Measurements from ENCODE around the gene KRR1.
"Not testable (repeated sequence)": the region's sequence is repeated elsewhere in the genome, so short reads cannot be mapped to it uniquely, and the experiment has no call there.

Gene KRR1

DNA sequence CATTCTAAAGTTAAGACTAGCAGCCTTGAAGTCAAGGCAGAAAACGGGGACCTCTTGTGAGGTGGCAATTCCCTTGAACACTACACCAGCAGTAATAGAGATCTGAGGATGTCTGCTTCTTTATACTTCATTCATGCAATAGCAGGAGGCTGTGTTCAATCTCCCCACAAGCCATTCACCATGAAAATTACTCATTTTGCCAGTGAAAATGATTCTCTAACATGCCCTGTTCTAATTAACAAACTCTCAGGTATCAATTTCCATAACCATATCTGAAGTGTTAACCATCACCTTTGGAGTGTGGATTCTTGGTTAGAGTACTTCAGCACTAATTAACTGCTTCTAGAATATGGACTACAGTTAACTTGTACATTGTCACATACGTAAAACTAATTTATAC is 34.3 kb downstream of the KRR1 start:
- no peak for DNase-seq (ENCODE audit: low read depth)

- DNase-seq (ENCODE audit: low read depth): no peak
Observed at GRCh38 chr12:75476071-75476470, 35.3 kb downstream of the KRR1 start.

GRCh38 chr12:75474116-75474515 is 37.3 kb downstream of the KRR1 start:
- DNase-seq (ENCODE audit: low read depth): no peak

DNA sequence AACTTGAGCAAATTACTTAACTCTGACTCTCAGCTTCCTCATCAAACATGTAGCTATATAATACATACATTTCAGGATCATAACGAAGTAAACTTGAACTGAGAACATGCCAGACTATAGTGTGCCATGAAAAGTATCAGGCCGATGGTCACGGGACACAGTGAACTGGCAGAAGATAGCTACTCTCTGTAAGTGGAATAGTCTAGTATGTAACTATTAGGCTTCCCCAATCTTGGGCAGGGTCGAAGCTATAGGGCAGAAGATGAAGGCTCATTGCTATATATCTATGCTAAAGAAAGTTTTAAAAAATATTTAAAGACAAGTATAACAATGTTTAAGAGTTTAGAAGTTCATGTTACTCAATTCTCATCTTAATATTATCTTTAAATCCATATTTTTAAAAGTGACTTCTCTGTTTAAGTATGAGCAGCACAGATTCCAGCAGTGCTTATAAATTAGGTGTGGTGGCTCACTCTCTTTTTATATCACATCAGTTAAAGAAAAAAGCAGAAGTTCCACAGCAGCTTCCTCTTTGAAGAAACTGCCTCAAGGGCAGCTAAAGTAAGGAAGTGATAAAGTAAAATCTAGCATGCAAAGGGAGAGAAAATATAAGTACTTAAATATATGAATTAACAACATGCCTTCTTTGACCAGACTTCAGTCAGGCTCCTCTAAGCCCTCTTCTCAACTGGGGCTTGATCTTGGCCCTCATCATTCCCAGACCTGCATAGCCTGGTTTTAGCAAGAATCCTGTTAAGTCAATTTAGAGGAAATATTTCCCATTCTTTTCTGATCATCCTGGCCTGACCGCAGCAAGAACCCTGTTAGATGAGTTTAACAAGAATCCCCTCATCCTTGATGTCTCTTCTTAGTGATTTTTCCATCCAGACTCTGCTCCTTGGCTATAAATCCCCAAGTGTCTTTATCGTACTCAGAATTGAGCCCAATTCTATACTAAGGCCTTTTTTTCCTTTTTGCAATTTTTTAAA is 39.2 kb downstream of the KRR1 start:
- no peak for DNase-seq (ENCODE audit: low read depth)

- no peak for DNase-seq (ENCODE audit: low read depth)
Observed at GRCh38 chr12:75460204-75460603, 51.2 kb downstream of the KRR1 start.

DNA sequence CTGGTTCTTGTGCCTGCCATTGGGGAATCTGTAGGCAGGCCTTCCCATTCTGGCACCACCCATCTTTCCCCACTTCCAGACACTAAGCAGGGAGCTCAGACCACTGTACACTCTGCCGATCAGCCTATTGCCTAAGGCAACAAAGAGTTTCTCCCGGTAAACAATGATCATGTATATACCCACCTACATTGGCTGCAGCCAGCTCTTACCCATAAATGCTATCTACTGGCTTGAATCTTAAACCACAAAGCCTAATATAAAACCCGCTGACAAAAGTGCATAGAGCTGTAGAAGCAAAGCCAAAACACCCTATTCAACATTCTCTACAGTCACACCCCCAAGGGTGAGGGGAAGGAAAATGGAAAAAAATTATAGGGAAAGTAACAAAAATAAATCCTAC is 51.7 kb downstream of the KRR1 start:
- no peak for DNase-seq (ENCODE audit: low read depth)

DNA sequence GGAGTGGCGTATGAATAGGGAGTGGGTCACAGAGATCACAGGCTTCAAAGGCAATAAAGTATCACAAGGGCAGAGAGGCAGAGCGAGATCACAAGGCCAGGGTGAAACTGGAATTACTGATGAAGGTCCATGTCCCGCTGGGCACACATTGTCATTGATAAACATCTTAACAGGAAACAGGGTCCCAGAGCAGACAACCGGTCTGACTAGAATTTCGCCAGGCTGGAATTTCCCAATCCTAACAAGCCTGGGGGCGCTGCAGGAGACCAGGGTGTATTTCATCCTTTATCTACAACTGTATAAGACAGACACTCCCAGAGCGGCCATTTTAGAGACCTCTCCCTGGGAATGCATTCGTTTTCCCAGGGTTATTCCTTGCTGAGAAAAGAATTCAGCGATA is 53.5 kb downstream of the KRR1 start:
- not testable (repeated sequence) for DNase-seq (ENCODE audit: low read depth)

- DNase-seq (ENCODE audit: low read depth): no peak
Observed at GRCh38 chr12:75457191-75457590, 54.2 kb downstream of the KRR1 start.

DNA sequence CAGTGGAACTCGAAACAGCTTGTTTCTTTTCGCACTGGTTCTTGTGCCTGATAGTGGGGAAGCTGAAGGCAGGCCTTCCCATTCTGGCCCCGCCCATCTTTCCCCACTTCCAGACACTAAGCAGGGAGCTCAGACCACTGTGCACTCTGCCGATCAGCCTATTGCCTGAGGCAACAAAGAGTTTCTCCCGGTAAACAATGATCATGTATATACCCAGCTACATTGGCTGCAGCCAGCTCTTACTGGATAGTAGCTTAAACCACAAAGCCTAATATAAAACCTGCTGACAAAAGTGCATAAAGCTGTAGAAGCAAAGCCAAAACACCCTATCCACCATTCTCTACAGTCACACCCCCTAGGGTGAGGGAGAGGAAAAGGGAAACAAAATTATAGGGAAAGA is 55.6 kb downstream of the KRR1 start:
- DNase-seq (ENCODE audit: low read depth): no peak

GRCh38 chr12:75452675-75453330 is 58.6 kb downstream of the KRR1 start:
- no peak for DNase-seq (ENCODE audit: low read depth)

DNA sequence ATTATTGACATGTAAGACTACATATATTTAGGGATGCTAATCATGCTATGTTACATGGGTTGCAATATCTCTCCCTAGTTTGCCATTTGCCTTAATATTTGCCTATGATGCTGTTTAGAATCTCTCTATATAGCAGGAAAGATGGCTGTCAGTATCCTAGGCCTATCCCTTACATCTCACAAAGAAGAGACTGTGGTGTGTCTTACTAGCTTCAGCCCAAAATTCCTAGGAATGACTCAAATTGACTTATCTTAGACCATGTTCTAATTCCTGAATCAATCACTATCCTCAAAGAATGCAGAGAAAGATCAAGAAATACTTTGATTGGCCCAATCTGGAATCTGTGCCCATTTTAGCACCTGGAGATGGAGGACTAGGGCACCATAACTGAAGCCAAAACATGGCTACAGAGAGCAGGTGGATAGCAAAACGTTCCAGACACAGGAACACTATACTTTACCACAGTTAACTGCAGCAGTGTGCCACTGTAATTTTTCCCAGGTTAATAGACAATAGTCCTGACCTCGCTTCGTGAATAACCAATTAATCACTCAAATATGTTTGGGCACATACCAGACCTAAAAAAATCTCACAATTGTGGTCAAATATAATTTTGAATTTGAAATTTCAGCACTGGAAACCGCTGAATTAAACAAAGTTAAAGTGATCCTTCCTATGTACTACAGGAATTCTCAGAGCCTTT is 63.6 kb downstream of the KRR1 start:
- no peak for DNase-seq (ENCODE audit: low read depth)

GRCh38 chr12:75446857-75447256 is 64.6 kb downstream of the KRR1 start:
- DNase-seq (ENCODE audit: low read depth): no peak

GRCh38 chr12:75445137-75445507 is 66.3 kb downstream of the KRR1 start:
- DNase-seq (ENCODE audit: low read depth): not testable (repeated sequence)

- no peak for DNase-seq (ENCODE audit: low read depth)
Observed at GRCh38 chr12:75444429-75445136, 66.8 kb downstream of the KRR1 start.

GRCh38 chr12:75443709-75444108 is 67.7 kb downstream of the KRR1 start:
- DNase-seq (ENCODE audit: low read depth): no peak

DNA sequence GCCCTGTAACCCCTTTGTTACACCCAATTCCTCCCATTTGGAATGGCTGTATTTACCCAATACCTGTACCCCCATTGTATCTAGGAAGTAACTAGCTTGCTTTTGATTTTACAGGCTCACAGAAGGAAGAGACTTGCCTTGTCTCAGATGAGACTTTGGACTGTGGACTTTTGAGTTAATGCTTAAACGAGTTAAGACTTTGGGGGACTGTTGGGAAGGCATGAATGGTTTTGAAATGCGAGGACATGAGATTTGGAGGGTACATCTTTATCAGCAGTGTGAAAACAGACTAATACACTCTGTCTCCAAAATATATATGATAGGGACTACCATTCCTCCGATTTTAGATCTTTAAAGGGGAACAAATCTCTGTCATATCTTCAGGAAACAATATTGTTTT is 69.0 kb downstream of the KRR1 start:
- DNase-seq (ENCODE audit: low read depth): not testable (repeated sequence)

DNA sequence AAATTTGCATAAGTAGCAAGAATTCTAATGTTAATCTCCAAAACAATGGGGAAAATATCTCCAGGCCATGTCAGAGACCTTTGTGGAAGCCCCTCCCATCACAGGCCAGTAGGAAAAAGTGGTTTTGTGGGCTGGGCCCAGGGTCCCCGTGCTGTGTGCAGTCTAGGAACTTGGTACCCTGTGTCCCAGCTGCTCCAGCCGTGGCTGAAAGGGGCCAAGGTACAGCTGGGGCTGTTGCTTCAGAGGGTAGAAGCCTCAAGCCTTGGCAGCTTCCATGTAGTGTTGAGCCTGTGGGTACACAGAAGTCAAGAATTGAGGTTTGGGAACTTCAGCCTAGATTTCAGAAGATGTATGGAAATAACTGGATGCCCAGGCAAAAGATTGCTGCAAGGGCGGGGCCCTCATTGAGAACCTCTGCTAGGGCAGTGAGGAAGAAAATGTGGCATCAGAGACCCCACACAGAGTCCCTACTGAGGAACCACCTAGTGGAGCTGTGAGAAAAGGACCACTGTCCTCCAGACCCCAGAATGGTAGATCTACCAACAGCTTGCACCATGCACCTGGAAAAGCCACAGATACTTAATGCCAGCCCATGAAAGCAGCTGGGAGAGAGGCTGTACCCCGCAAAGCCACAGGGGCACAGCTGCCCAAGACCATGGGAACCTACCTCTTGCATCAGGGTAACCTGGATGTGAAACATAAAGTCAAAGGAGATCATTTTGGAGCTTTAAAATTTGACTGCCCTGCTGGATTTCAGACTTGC is 69.5 kb downstream of the KRR1 start:
- DNase-seq (ENCODE audit: low read depth): not testable (repeated sequence)

All from stimulated activated CD4-positive, alpha-beta T cell treated with anti-CD3 and anti-CD28 coated beads, Interleukin-2, amount 100 ng/mL, for 4 hours (primary cell).